ENCODE data around the gene RALGPS1. TPM values are rescaled to one million over a fixed set of nuclear protein-coding genes. Genes with fewer than 3 reads are reported as not detected.

RALGPS1 gene
- total RNA-seq, 1 donor from 2014 or later, result 15.2 TPM

GRCh38 chr9:126937444-126937843 lies 22.9 kb downstream of the RALGPS1 start:
- Histone ChIP-seq H3K36me3 (no peaks in the 10 kb centered on the region), H3K4me3 (no peak overlapping the region), H3K27me3 (no peaks in the 10 kb centered on the region), H3K27ac (no peak overlapping the region), H3K4me1 (no peaks in the 10 kb centered on the region), H3K9me3 (no peaks in the 10 kb centered on the region)
- DNase-seq (ENCODE audit: extremely low spot score in 2 of 2), result no peak
- TF ChIP-seq POLR2AphosphoS5 (IDR thresholded peaks at IDR 0.05; ENCODE audit: insufficient read depth in 1 of 2, low read depth in 1 of 2) (no peak), POLR2A (IDR thresholded peaks at IDR 0.05) (no peak)
- TF ChIP-seq, protein P1, sequence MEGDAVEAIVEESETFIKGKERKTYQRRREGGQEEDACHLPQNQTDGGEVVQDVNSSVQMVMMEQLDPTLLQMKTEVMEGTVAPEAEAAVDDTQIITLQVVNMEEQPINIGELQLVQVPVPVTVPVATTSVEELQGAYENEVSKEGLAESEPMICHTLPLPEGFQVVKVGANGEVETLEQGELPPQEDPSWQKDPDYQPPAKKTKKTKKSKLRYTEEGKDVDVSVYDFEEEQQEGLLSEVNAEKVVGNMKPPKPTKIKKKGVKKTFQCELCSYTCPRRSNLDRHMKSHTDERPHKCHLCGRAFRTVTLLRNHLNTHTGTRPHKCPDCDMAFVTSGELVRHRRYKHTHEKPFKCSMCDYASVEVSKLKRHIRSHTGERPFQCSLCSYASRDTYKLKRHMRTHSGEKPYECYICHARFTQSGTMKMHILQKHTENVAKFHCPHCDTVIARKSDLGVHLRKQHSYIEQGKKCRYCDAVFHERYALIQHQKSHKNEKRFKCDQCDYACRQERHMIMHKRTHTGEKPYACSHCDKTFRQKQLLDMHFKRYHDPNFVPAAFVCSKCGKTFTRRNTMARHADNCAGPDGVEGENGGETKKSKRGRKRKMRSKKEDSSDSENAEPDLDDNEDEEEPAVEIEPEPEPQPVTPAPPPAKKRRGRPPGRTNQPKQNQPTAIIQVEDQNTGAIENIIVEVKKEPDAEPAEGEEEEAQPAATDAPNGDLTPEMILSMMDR (IDR thresholded peaks at IDR 0.05), result no peak
- intact Hi-C loops (cut with DNase I), result no loop called here

DNA sequence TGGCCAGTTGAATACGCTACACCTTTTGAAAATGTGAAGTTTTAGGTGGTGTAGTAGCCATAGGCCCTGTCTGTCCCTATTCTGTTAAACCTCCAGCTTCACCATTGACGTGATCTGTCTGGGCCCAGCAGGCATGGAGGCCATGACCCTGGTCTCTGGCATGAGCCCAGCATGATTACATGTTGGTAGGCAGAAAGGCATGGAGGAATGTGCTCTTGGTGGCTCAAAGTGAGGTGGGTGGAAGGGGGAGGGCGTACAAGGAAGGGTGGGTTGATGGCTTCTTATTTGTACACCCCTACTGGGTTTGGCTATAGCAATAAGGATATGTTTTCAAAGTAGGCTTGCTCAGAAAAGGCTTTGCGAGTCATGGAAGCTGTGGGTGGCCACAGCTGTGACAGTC lies 23.7 kb downstream of the RALGPS1 start:
- no peak for DNase-seq (ENCODE audit: extremely low spot score in 2 of 2)
- H3K9me3 ChIP-seq, result no peaks in the 10 kb centered on the region
- H3K4me3 ChIP-seq, result no peak overlapping the region
- no peaks in the 10 kb centered on the region for H3K36me3 ChIP-seq
- H3K27ac ChIP-seq, result no peak overlapping the region
- H3K27me3 ChIP-seq, result no peaks in the 10 kb centered on the region
- H3K4me1 ChIP-seq, result peaks cover 4% of the 10 kb centered on the region
- intact Hi-C loops (cut with DNase I), result no loop called here
- TF ChIP-seq, protein P1 (IDR thresholded peaks at IDR 0.05), result no peak
- TF ChIP-seq POLR2AphosphoS5 (IDR thresholded peaks at IDR 0.05; ENCODE audit: insufficient read depth in 1 of 2, low read depth in 1 of 2), result no peak

- Histone ChIP-seq H3K4me1 (peaks cover 5% of the 10 kb centered on the region), H3K27me3 (no peaks in the 10 kb centered on the region), H3K9me3 (no peaks in the 10 kb centered on the region), H3K4me3 (no peak overlapping the region), H3K36me3 (no peaks in the 10 kb centered on the region), H3K27ac (no peak overlapping the region)
- no peak for TF ChIP-seq POLR2A (IDR thresholded peaks at IDR 0.05)
- TF ChIP-seq POLR2AphosphoS5 (IDR thresholded peaks at IDR 0.05; ENCODE audit: insufficient read depth in 1 of 2, low read depth in 1 of 2), result no peak
- TF ChIP-seq, protein P1 (IDR thresholded peaks at IDR 0.05), result no peak
- intact Hi-C loops (cut with DNase I), result loop anchor here (5.0 kb wide), 1 partner anchor 257 kb away; no protein-coding TSS in a partner anchor
- DNase-seq (ENCODE audit: extremely low spot score in 2 of 2), result no peak
These were observed 25.2 kb downstream of the RALGPS1 start for GRCh38 chr9:126939821-126940221.

DNA sequence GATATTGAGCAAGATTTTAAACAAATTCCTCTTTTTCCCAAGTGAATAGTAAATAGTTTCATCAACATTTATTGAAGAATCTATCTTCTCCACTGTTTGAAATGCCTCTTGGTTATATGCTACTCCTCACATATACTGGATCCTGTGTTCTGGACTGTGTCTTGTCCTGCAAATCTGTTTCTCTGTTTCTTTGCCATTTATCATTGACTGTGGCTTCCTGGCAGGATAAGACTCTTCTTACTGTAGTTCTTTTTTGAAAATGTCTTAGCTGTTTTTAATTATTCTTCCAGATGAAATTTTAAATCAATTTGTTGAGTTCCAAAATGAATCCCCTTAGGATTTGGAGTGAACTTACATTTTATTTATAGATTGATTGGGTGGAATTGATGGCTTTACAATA lies 27.8 kb downstream of the RALGPS1 start:
- intact Hi-C loops (cut with DNase I), result loop anchor here (5.0 kb wide), 1 partner anchor 255 kb away; no protein-coding TSS in a partner anchor

DNA sequence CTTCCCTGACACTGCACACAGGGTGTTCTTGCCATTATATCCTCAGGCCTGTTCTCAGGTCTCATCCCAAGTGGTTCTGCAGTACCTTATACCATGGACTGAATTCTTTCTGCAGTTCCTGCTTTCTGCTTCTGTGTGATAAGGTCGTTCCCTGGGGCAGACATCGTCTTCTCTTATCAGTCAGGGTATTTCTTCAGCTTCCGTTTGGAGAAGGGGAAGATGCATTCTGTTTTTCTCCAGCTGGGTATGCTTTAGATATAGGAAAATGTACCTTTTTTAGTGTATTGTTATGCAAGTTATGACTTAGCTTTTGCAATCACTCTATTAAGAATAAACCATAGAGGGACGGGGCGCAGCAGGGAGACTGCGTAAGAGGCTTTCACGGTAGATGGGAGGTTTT lies 31.1 kb downstream of the RALGPS1 start:
- Histone ChIP-seq H3K36me3 (no peaks in the 10 kb centered on the region), H3K4me1 (peaks cover 5% of the 10 kb centered on the region), H3K4me3 (no peak overlapping the region), H3K9me3 (no peaks in the 10 kb centered on the region), H3K27ac (no peak overlapping the region), H3K27me3 (no peaks in the 10 kb centered on the region)
- no peak for DNase-seq (ENCODE audit: extremely low spot score in 2 of 2)
- no peak for TF ChIP-seq POLR2A (IDR thresholded peaks at IDR 0.05)
- intact Hi-C loops (cut with DNase I), result no loop called here

More for the DNA sequence above, 27.8 kb downstream of the RALGPS1 start:
- DNase-seq (ENCODE audit: extremely low spot score in 2 of 2), result no peak
- Histone ChIP-seq H3K4me3 (no peak overlapping the region), H3K36me3 (no peaks in the 10 kb centered on the region), H3K4me1 (peaks cover 5% of the 10 kb centered on the region), H3K27ac (no peak overlapping the region), H3K9me3 (no peaks in the 10 kb centered on the region), H3K27me3 (no peaks in the 10 kb centered on the region)
- TF ChIP-seq, protein P1 (IDR thresholded peaks at IDR 0.05), result no peak
- TF ChIP-seq POLR2AphosphoS5 (IDR thresholded peaks at IDR 0.05; ENCODE audit: insufficient read depth in 1 of 2, low read depth in 1 of 2) (no peak), POLR2A (IDR thresholded peaks at IDR 0.05) (no peak)

All from vagina (tissue), 2 donors.